Thoracic aorta (tissue), 2 donors: Measurements from ENCODE around the gene UBQLNL. TPM values are rescaled to one million over a fixed set of nuclear protein-coding genes. Genes with fewer than 3 reads are reported as not detected.

ENCODE experiments used
- ATAC-seq: fragments of 150-250 bp; one replicate; pipeline ENCODE4 v1.8.0; 2017; ENCODE audit warnings: low read depth; ENCODE audit not compliant: insufficient number of reproducible peaks, low FRiP score
- DNase-seq: peaks from one replicate; pipeline ENCODE4 v3.0.0-alpha.2; 2020; ENCODE audit warnings: low spot score
- H3K27ac ChIP-seq, 2 donors: fragments of 200-600 bp; sonication (generic); 1 replicate in 1 of 2; 2 replicates in 1 of 2; pipeline ENCODE4 v1.5.1; 2016; ENCODE audit warnings: mild to moderate bottlenecking in 2 of 2, moderate library complexity in 2 of 2
- H3K27me3 ChIP-seq: fragments of 200-600 bp; sonication (generic); replicated peaks from 2 replicates; pipeline ENCODE4 v1.6.0; 2016; ENCODE audit warnings: mild to moderate bottlenecking; ENCODE audit not compliant: insufficient read depth
- H3K36me3 ChIP-seq: fragments of 200-600 bp; sonication (generic); one replicate; pipeline ENCODE4 v1.5.1; 2016
- H3K4me1 ChIP-seq, 2 donors: fragments of 200-600 bp; sonication (generic); 1 replicate in 1 of 2; 2 replicates in 1 of 2; pipeline versions ENCODE4 v1.5.1 to v1.6.0; 2016; ENCODE audit warnings: low read depth in 2 of 2, mild to moderate bottlenecking in 1 of 2; ENCODE audit not compliant: control insufficient read depth in 1 of 2
- H3K4me3 ChIP-seq: fragments of 200-600 bp; sonication (generic); 2 replicates; pipeline ENCODE4 v1.5.1; 2016; ENCODE audit warnings: mild to moderate bottlenecking
- H3K9me3 ChIP-seq: fragments of 200-600 bp; sonication (generic); 2 replicates; pipeline ENCODE4 v1.5.1; 2016
- CTCF ChIP-seq: fragments of 200-600 bp; sonication (generic); IDR thresholded peaks from one replicate; pipeline ENCODE4 v1.5.1; 2019; ENCODE audit warnings: antibody characterized with exemption
- total RNA-seq, 2 donors: library from RNA; depleted of rRNA; stranded (reverse); fragments of >200 nt; gene quantifications; one replicate each; pipeline versions ENCODE4 v1.1.0 to v1.2.3, GENCODE V29; 2016

UBQLNL gene
- total RNA-seq: 1 to 10 TPM in 1 of 2 donors, under 1 TPM in 1; 0.56 to 1.4 TPM

GRCh38 chr11:5516599-5516998, at the start of gene UBQLNL:
TSS of gene UBQLNL (minus strand) at chr11:5516699. CDS start at chr11:5516441, 258 bp downstream.
- no peak within 1 kb of the TSS for H3K27ac ChIP-seq
- TF ChIP-seq CTCF: no peak
- no peaks in the 10 kb centered on the region for H3K36me3 ChIP-seq

GRCh38 chr11:5564259-5565019, 47.9 kb upstream of the UBQLNL start:
- ATAC-seq (no peak), DNase-seq (no peak)
- no peaks in the 10 kb centered on the region for H3K36me3 ChIP-seq
- H3K9me3 ChIP-seq: no peaks in the 10 kb centered on the region
- no peaks in the 10 kb centered on the region for H3K4me1 ChIP-seq
- H3K4me3 ChIP-seq: no peak overlapping the region
- TF ChIP-seq CTCF: no peak
- no peaks in the 10 kb centered on the region for H3K27me3 ChIP-seq
- no peak overlapping the region for H3K27ac ChIP-seq

More at GRCh38 chr11:5516599-5516998, at the start of gene UBQLNL:
- H3K9me3 ChIP-seq: no peaks in the 10 kb centered on the region
- H3K4me3 ChIP-seq: no peak within 1 kb of the TSS
- no peaks in the 10 kb centered on the region for H3K4me1 ChIP-seq
- H3K27me3 ChIP-seq: no peaks in the 10 kb centered on the region
- DNase-seq (no peak), ATAC-seq (no peak)

- H3K27ac ChIP-seq: no peak overlapping the region
- ATAC-seq: no peak
- H3K4me3 ChIP-seq: no peak overlapping the region
- no peak for DNase-seq
- no peak for TF ChIP-seq CTCF
- no peaks in the 10 kb centered on the region for H3K9me3 ChIP-seq
- no peaks in the 10 kb centered on the region for H3K4me1 ChIP-seq
- no peaks in the 10 kb centered on the region for H3K27me3 ChIP-seq
- H3K36me3 ChIP-seq: no peaks in the 10 kb centered on the region
Observed at GRCh38 chr11:5557751-5558150, 41.3 kb upstream of the UBQLNL start.

- ATAC-seq: no peak
- Histone ChIP-seq H3K4me3 (no peak overlapping the region), H3K36me3 (no peaks in the 10 kb centered on the region), H3K4me1 (no peaks in the 10 kb centered on the region), H3K27ac (no peak overlapping the region), H3K9me3 (no peaks in the 10 kb centered on the region), H3K27me3 (no peaks in the 10 kb centered on the region)
- TF ChIP-seq CTCF: no peak
- DNase-seq: no peak
Observed at GRCh38 chr11:5556596-5557188, 40.2 kb upstream of the UBQLNL start.

GRCh38 chr11:5553343-5553742, 36.8 kb upstream of the UBQLNL start:
- Histone ChIP-seq H3K27me3 (no peaks in the 10 kb centered on the region), H3K36me3 (no peaks in the 10 kb centered on the region), H3K9me3 (no peaks in the 10 kb centered on the region), H3K4me3 (no peak overlapping the region), H3K27ac (no peak overlapping the region), H3K4me1 (no peaks in the 10 kb centered on the region)
- DNase-seq: no peak
- no peak for TF ChIP-seq CTCF
- no peak for ATAC-seq
